Kidney (tissue), 14 donors: ENCODE data around the gene LGALS14. TPM values are rescaled to one million over a fixed set of nuclear protein-coding genes. Genes with fewer than 3 reads are reported as not detected.

Source experiments
- DNase-seq, 5 donors: peaks; one replicate each; pipeline ENCODE4 v3.0.0-alpha.2; 2013 to 2020
- FAIRE-seq: peaks from 2 replicates; lab custom pipeline; 2012; peaks lifted over from hg19 to GRCh38; lab: Jason Lieb, UNC
- H3K27ac ChIP-seq, 2 donors: one replicate each; pipeline ENCODE4 v1.7.0; 2013; ENCODE audit warnings: low read depth in 2 of 2, low read length in 2 of 2, inconsistent platforms in 1 of 2
- H3K27me3 ChIP-seq: one replicate; pipeline ENCODE4 v1.7.1; 2013; ENCODE audit warnings: low read length, inconsistent platforms; ENCODE audit not compliant: control insufficient read depth, insufficient read depth
- H3K36me3 ChIP-seq, 3 donors: one replicate each; pipeline versions ENCODE4 v1.7.0 to v1.7.1; 2013; ENCODE audit warnings: low read length in 3 of 3, control low read depth in 1 of 3, inconsistent platforms in 1 of 3; ENCODE audit not compliant: insufficient read depth in 3 of 3, control insufficient read depth in 2 of 3
- H3K4me1 ChIP-seq, 3 donors: one replicate each; pipeline versions ENCODE4 v1.7.0 to v1.7.1; 2013; ENCODE audit warnings: low read length in 3 of 3, inconsistent platforms in 1 of 3, low read depth in 1 of 3; ENCODE audit not compliant: control insufficient read depth in 2 of 3, insufficient read depth in 2 of 3
- H3K4me3 ChIP-seq, 3 donors: one replicate each; pipeline versions ENCODE4 v1.7.0 to v1.8.1; 2013; ENCODE audit warnings: low read length in 3 of 3, control low read depth in 1 of 3, inconsistent platforms in 1 of 3
- H3K9ac ChIP-seq, 3 donors: one replicate each; pipeline versions ENCODE4 v1.7.0 to v1.7.1; 2013; ENCODE audit warnings: low read length in 3 of 3, control low read depth in 1 of 3, inconsistent platforms in 1 of 3
- H3K9me3 ChIP-seq, 3 donors: one replicate each; pipeline versions ENCODE4 v1.7.0 to v1.7.1; 2013; ENCODE audit warnings: low read length in 3 of 3, control low read depth in 1 of 3, inconsistent platforms in 1 of 3; ENCODE audit not compliant: control insufficient read depth in 2 of 3, insufficient read depth in 1 of 3
- CTCF ChIP-seq: IDR thresholded peaks from 3 replicates; pipeline ENCODE4 v1.5.1; 2012; ENCODE audit warnings: mild to moderate bottlenecking, moderate library complexity, borderline replicate concordance; ENCODE audit not compliant: insufficient read depth; ENCODE audit errors: extremely low read depth
- intact Hi-C: fragments of 100-400 bp; cut with DNase I; formaldehyde crosslinking; loops from one replicate; pipeline ENCODE4 v1.11.1; 2022
- polyA plus RNA-seq: library from polyadenylated mRNA; stranded (reverse); fragments of 350-450 nt; fragmentation: Illumina TruSeq; extraction: RNeasy Lipid Tissue Mini Kit (QIAGEN cat#74804); gene quantifications from one replicate; pipeline ENCODE4 v1.2.3, GENCODE V29; 2014; ENCODE audit warnings: low read depth, low replicate concordance; ENCODE audit not compliant: insufficient read depth
- total RNA-seq: library from RNA; stranded (reverse); fragmentation: NEBNext Ultra II Directional; extraction: Animal tissue kit (Norgen Biotek cat#: 25700); gene quantifications from one replicate; pipeline ENCODE4 v1.2.1, GENCODE V29; 2021
- donor health status: control.
- donor health status: control.
- donor health status: control.
- donor health status: control.
- donor health status: control.
- donor health status: DM: yes; HTN: yes; CAD: no.
- donor health status: Normal renal cell carcinoma (clear cell type).

Gene LGALS14
- total and polyA plus RNA-seq, 2 donors from 2014 or later: not detected

DNA sequence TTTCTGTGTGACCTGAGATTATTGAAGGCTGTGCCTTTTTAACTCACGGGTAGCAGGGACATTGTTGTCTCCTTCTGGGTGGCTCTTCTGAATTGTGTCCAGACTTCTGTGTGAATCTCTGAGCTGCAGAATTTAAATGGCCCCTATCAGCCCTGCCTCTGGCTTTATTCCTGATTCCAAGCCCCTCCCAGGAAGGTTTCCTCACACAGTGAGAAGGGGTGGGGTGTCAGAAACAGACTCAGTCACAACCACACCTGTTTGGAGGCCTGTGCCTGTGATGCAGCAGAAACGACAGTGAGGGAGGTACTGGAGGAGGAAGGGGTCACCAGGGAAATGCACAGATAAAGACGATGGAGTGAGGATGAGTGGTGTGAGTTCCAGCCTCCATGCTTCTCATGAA, 33.6 kb downstream of the LGALS14 start, which contains the start of gene CLC:
TSS of gene CLC (minus strand) at position 139 of the 400 bp plus-strand sequence. CDS start at position 62, 77 bp downstream.
- DNase-seq (no peak), FAIRE-seq (no peak)
- no peak for TF ChIP-seq CTCF
- H3K27me3 ChIP-seq: no peaks in the 10 kb centered on the region
- H3K36me3 ChIP-seq: no peaks in the 10 kb centered on the region
- H3K4me1 ChIP-seq: no peaks in the 10 kb centered on the region
- H3K9ac ChIP-seq: no peak within 1 kb of the TSS
- intact Hi-C loops: no loop called here
- H3K27ac ChIP-seq: no peak within 1 kb of the TSS
- H3K4me3 ChIP-seq: no peak within 1 kb of the TSS
- no peaks in the 10 kb centered on the region for H3K9me3 ChIP-seq

DNA sequence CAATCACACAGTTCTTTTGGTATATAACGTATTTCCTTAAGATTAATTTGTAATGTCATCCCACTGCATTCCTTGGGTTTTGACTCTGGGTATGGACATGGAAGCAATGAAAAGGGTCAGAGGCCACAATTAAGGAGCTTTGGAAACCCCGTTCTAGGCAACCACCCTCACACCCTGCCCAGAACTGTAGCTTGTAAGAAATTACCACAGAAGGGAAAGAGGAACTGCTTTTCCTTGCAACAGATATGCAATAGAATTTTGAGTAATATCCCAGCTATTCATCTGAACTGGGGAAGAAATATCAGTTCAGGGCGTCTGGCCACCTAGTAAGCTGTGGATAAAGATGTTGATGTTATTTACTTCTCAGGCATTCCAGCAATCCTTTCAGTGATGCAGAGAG, 34.5 kb downstream of the LGALS14 start:
- DNase-seq (no peak), FAIRE-seq (no peak)
- no peaks in the 10 kb centered on the region for H3K4me1 ChIP-seq
- intact Hi-C loops: no loop called here
- H3K27me3 ChIP-seq: no peaks in the 10 kb centered on the region
- no peak overlapping the region for H3K4me3 ChIP-seq
- no peak overlapping the region for H3K9ac ChIP-seq
- no peak overlapping the region for H3K27ac ChIP-seq
- H3K36me3 ChIP-seq: no peaks in the 10 kb centered on the region
- no peak for TF ChIP-seq CTCF
- no peaks in the 10 kb centered on the region for H3K9me3 ChIP-seq

DNA sequence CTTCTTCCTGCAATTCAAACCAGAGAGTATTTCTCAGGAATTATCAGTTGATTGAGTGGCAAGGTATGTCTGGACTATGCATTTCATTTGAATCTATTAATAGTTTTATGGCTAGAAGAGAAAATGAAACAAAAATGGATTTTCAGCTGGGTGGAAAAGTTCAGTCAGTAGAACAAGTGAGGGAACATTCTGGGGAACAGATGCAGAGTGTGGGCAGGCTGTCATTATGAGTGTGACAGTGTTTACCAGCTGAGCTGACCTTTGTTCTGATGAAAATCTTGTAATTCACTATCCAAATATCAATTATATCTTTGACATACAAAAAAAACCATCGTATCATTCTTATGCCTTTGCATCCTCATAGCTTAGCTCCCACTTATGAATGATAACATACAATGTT, 36.1 kb downstream of the LGALS14 start:
- no peaks in the 10 kb centered on the region for H3K27me3 ChIP-seq

More for the DNA sequence above, 36.1 kb downstream of the LGALS14 start:
- Histone ChIP-seq H3K4me3 (no peak overlapping the region), H3K9ac (no peak overlapping the region), H3K4me1 (no peaks in the 10 kb centered on the region), H3K9me3 (no peaks in the 10 kb centered on the region), H3K27ac (no peak overlapping the region), H3K36me3 (no peaks in the 10 kb centered on the region)
- intact Hi-C loops: no loop called here
- no peak for TF ChIP-seq CTCF
- no peak for DNase-seq
- no peak for FAIRE-seq
